ENCODE data around the gene P2RY13. TPM values are rescaled to one million over a fixed set of nuclear protein-coding genes. Genes with fewer than 3 reads are reported as not detected.

The P2RY13 gene
- total RNA-seq, 2 donors from 2014 or later = not detected

- Histone ChIP-seq H3K4me3 (ENCODE audit: low read length) (peak overlapping the region; percentile 51), H3K4me1 (ENCODE audit: control insufficient read depth, insufficient read depth, low read length) (peaks cover 9% of the 10 kb centered on the region), H3K9ac (ENCODE audit: extremely low read depth, low read length, poor library complexity, severe bottlenecking) (peak overlapping the region; percentile 53), H3K27ac (ENCODE audit: low read depth, low read length) (no peak overlapping the region), H3K27me3 (ENCODE audit: control insufficient read depth, insufficient read depth, low read length, poor library complexity, severe bottlenecking) (no peaks in the 10 kb centered on the region), H3K9me3 (ENCODE audit: control insufficient read depth, low read length) (peaks cover 5% of the 10 kb centered on the region), H3K36me3 (ENCODE audit: control insufficient read depth, insufficient read depth, low read length) (no peaks in the 10 kb centered on the region)
- H3K9me3 Mint-ChIP-seq = no peaks in the 10 kb centered on the region
- WGBS, 2 experiments (ENCODE audit: insufficient coverage in 1 of 2, insufficient read length in 1 of 2) = 96% methylated on average over 2 of the region's 2 CpGs; no CpG with 5 or more reads in 1 of the 2 experiments
- no peak for TF ChIP-seq CTCF (conservative IDR thresholded peaks at IDR 0.05)
- peaks cover 39% of the 10 kb centered on the region for H3K4me1 Mint-ChIP-seq
- H3K4me3 Mint-ChIP-seq = no peak overlapping the region
- DNase-seq = no peak
- H3K27ac Mint-ChIP-seq = no peak overlapping the region
- H3K36me3 Mint-ChIP-seq (ENCODE audit: low read depth) = no peaks in the 10 kb centered on the region
- no peaks in the 10 kb centered on the region for H3K27me3 Mint-ChIP-seq (ENCODE audit: insufficient read depth)
Measured at GRCh38 chr3:151315846-151316245, 13.5 kb downstream of the P2RY13 start.

- H3K4me3 ChIP-seq (ENCODE audit: low read length) = peak overlapping the region; percentile 51
- WGBS, 2 experiments (ENCODE audit: insufficient coverage in 1 of 2, insufficient read length in 1 of 2) = 93% methylated on average over 2 of the region's 2 CpGs; no CpG with 5 or more reads in 1 of the 2 experiments
- peak overlapping the region; percentile 21 for H3K27ac ChIP-seq (ENCODE audit: low read depth, low read length)
- H3K9ac ChIP-seq (ENCODE audit: extremely low read depth, low read length, poor library complexity, severe bottlenecking) = peak overlapping the region; percentile 74
- H3K36me3 Mint-ChIP-seq (ENCODE audit: low read depth) = no peaks in the 10 kb centered on the region
- H3K27ac Mint-ChIP-seq = peak overlapping the region; percentile 94
- DNase-seq = no peak
- peaks cover 5% of the 10 kb centered on the region for H3K9me3 ChIP-seq (ENCODE audit: control insufficient read depth, low read length)
- no peak for TF ChIP-seq CTCF (conservative IDR thresholded peaks at IDR 0.05)
- no peaks in the 10 kb centered on the region for H3K9me3 Mint-ChIP-seq
- H3K36me3 ChIP-seq (ENCODE audit: control insufficient read depth, insufficient read depth, low read length) = no peaks in the 10 kb centered on the region
- peaks cover 9% of the 10 kb centered on the region for H3K4me1 ChIP-seq (ENCODE audit: control insufficient read depth, insufficient read depth, low read length)
- H3K4me1 Mint-ChIP-seq = peaks cover 36% of the 10 kb centered on the region
- H3K4me3 Mint-ChIP-seq = no peak overlapping the region
- H3K27me3 Mint-ChIP-seq (ENCODE audit: insufficient read depth) = no peaks in the 10 kb centered on the region
- no peaks in the 10 kb centered on the region for H3K27me3 ChIP-seq (ENCODE audit: control insufficient read depth, insufficient read depth, low read length, poor library complexity, severe bottlenecking)
Measured at GRCh38 chr3:151315136-151315535, 14.2 kb downstream of the P2RY13 start.

- peak overlapping the region; percentile 94 for H3K27ac Mint-ChIP-seq
- no peaks in the 10 kb centered on the region for H3K36me3 Mint-ChIP-seq (ENCODE audit: low read depth)
- no peaks in the 10 kb centered on the region for H3K27me3 Mint-ChIP-seq (ENCODE audit: insufficient read depth)
- no peaks in the 10 kb centered on the region for H3K36me3 ChIP-seq (ENCODE audit: control insufficient read depth, insufficient read depth, low read length)
- peak overlapping the region; percentile 74 for H3K9ac ChIP-seq (ENCODE audit: extremely low read depth, low read length, poor library complexity, severe bottlenecking)
- H3K27ac ChIP-seq (ENCODE audit: low read depth, low read length) = peak overlapping the region; percentile 21
- H3K4me1 Mint-ChIP-seq = peaks cover 36% of the 10 kb centered on the region
- peaks cover 5% of the 10 kb centered on the region for H3K9me3 ChIP-seq (ENCODE audit: control insufficient read depth, low read length)
- peaks cover 9% of the 10 kb centered on the region for H3K4me1 ChIP-seq (ENCODE audit: control insufficient read depth, insufficient read depth, low read length)
- H3K4me3 Mint-ChIP-seq = no peak overlapping the region
- H3K27me3 ChIP-seq (ENCODE audit: control insufficient read depth, insufficient read depth, low read length, poor library complexity, severe bottlenecking) = no peaks in the 10 kb centered on the region
- WGBS, 2 experiments (ENCODE audit: insufficient coverage in 1 of 2, insufficient read length in 1 of 2) = 87 to 97% methylated on average over 3 to 5 of the region's 5 CpGs
- DNase-seq = peak; percentile 62
- no peak for TF ChIP-seq CTCF (conservative IDR thresholded peaks at IDR 0.05)
- peak overlapping the region; percentile 30 for H3K4me3 ChIP-seq (ENCODE audit: low read length)
- H3K9me3 Mint-ChIP-seq = no peaks in the 10 kb centered on the region
Measured at GRCh38 chr3:151314593-151314992, 14.8 kb downstream of the P2RY13 start.

Data from endodermal cell (in vitro differentiated cells).